ENCODE data around the gene TEX264. TPM values are rescaled to one million over a fixed set of nuclear protein-coding genes. Genes with fewer than 3 reads are reported as not detected.

The TEX264 gene, protein sequence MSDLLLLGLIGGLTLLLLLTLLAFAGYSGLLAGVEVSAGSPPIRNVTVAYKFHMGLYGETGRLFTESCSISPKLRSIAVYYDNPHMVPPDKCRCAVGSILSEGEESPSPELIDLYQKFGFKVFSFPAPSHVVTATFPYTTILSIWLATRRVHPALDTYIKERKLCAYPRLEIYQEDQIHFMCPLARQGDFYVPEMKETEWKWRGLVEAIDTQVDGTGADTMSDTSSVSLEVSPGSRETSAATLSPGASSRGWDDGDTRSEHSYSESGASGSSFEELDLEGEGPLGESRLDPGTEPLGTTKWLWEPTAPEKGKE
- total RNA-seq (10 to 100 TPM; 24.9 to 25.9 TPM), total RNA-seq (6.9 to 56.0 (median 38.4) reads per million in 172 experiments)
- polyA plus RNA-seq (2013, experiment 1 of 2), result 61.0 TPM
- polyA plus RNA-seq (2013, experiment 2 of 2), result 57.0 TPM

DNA sequence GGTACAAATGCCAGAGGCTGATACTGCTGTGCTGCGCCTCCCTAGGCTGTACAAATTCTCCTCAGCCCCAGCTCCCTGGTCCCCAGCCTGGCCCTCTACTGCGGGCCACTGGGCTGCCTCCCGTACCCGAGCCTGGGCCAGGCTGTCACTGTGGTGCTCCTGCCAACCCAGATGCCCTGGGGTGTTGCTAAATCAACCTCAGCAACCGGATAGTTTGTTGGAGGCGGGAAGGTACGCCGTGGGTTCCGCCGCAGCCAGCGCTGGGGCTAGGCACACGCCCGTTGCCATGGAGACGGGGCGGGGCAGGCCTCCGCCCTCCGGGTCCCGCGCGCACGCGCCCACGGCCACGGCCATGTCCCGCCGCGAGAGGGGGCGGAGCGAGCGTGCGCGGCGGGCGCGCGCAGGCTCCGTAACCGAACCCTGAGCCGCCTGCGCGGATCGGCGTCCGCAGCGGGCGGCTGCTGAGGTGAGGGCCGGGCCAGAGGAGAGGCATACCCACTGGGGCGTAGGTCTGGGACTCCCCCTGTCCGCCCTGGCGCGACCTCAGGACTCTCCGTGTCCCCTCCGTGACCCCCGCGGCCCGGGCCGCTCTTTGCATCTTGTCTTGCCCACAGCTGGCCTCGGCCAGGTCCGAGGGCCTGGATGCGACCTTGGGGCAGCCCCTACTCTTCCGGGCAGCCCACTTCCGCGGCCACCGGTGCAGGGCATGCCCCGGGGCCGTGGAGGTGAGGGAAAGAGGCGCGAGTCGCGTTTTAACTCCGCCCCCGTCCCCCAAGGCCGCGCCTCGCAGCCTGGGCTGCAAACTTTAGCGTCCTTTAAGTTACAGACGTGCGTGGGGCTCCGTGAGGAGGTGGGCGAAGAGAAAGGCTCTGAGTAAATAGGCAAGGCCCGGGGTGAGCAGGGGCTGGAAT is at the start of gene TEX264:
Gene TEX264 (plus strand): TSS at position 430 of the 911 bp plus-strand sequence. CDS start 3,053 bp downstream, outside the sequence.
- Mint-ChIP-seq H3K4me1 (ENCODE audit: low read depth) (peaks cover 80% of the 10 kb centered on the region), H3K27ac (peak within 1 kb of the TSS; percentile 97), H3K9me3 (no peaks in the 10 kb centered on the region), H3K4me3 (peak within 1 kb of the TSS; percentile 94), H3K27me3 (no peaks in the 10 kb centered on the region), H3K36me3 (ENCODE audit: low read depth) (peaks cover 36% of the 10 kb centered on the region)
- H3K27me3 ChIP-seq (ENCODE audit: control insufficient read depth in 1 of 2, insufficient read depth in 2 of 2, low read length in 2 of 2), result no peaks in the 10 kb centered on the region
- DNase-seq, result peak; percentile 88 to 100 (median 95)
- intact Hi-C loops (cut with DNase I, micrococcal nuclease), result loop anchor here (1.0 to 5.0 kb wide), 5 partner anchors 15 to 1304 kb away; partner anchors contain the start of genes C3orf18 (in 1 of the 2), DUSP7 (in 1 of the 2), HEMK1 (in 1 of the 2) and MANF (in 1 of the 2)
- H3K27ac ChIP-seq (ENCODE audit: low read depth in 1 of 2, low read length in 2 of 2), result peak within 1 kb of the TSS; percentile 83 to 91
- H3K9me3 ChIP-seq (ENCODE audit: control insufficient read depth in 1 of 2, insufficient read depth in 1 of 2, low read length in 2 of 2), result no peaks in the 10 kb centered on the region
- CTCF ChIA-PET, result interaction anchor here (1.4 to 7.5 kb wide), 6 partner anchors 10 to 1055 kb away, joined by 4 to 113 read pairs (median 11); partner anchors contain the start of gene DCAF1
- peak; percentile 75 for ATAC-seq (ENCODE audit: poor library complexity)
- peak within 1 kb of the TSS; percentile 98 for H3K4me3 ChIP-seq (ENCODE audit: low read length)
- TF ChIP-seq, protein P1, sequence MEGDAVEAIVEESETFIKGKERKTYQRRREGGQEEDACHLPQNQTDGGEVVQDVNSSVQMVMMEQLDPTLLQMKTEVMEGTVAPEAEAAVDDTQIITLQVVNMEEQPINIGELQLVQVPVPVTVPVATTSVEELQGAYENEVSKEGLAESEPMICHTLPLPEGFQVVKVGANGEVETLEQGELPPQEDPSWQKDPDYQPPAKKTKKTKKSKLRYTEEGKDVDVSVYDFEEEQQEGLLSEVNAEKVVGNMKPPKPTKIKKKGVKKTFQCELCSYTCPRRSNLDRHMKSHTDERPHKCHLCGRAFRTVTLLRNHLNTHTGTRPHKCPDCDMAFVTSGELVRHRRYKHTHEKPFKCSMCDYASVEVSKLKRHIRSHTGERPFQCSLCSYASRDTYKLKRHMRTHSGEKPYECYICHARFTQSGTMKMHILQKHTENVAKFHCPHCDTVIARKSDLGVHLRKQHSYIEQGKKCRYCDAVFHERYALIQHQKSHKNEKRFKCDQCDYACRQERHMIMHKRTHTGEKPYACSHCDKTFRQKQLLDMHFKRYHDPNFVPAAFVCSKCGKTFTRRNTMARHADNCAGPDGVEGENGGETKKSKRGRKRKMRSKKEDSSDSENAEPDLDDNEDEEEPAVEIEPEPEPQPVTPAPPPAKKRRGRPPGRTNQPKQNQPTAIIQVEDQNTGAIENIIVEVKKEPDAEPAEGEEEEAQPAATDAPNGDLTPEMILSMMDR (IDR thresholded peaks at IDR 0.05), result no peak
- H3K36me3 ChIP-seq (ENCODE audit: insufficient read depth, low read length), result peaks cover 18% of the 10 kb centered on the region
- POLR2A ChIA-PET, result interaction anchor here (1.2 to 8.2 kb wide), 8 partner anchors 8 to 286 kb away, joined by 3 to 121 read pairs (median 8); partner anchors contain the start of genes DCAF1, MANF and RAD54L2
- H3K4me1 ChIP-seq (ENCODE audit: insufficient read depth, low read length), result peaks cover 67% of the 10 kb centered on the region

DNA sequence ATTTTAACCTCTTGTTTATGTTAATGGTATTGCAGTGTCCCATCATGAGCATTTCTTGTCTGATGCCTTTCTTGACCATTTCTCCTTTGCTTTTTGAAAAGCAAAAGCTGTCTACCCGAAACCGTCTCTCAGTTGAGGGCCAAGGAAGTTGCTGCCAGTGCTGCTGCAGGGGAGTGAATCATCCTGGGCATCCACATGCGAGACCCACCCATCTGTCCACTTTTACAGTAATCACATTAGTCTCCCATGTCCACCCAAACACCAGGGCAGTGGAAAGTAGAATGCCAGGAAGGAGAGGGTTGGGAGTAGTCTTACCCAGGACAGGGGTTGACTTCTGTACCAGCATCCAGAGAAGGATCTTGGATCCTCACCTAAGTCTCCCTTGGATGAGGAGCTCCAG is 48.6 kb upstream of the TEX264 start:
- H3K36me3 Mint-ChIP-seq (ENCODE audit: low read depth), result peaks cover 28% of the 10 kb centered on the region
- intact Hi-C loops (cut with DNase I, micrococcal nuclease), result no loop called here

DNA sequence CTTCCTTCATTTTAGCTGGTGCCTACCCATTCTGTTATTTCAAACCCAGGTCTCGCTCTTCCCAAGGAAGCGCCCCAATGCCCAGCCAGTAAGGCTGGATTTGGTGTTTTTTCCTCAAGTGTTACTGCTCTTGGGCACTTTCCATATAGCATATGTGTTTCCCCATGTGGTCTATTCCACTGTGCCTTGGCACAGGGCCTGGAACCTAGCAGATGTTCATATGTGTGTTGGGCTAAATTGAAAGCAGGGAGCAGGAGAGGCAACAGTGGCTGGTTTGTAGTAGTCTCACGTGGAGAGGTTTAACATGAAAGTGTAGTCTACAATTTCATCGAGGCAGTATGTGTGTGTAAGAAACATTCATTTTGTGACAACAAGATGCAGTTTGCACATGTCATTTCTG is 48.2 kb upstream of the TEX264 start:
- Mint-ChIP-seq H3K27ac (peak overlapping the region; percentile 0), H3K27me3 (no peaks in the 10 kb centered on the region), H3K9me3 (no peaks in the 10 kb centered on the region), H3K4me1 (ENCODE audit: low read depth) (peaks cover 34% of the 10 kb centered on the region), H3K36me3 (ENCODE audit: low read depth) (peaks cover 32% of the 10 kb centered on the region), H3K4me3 (no peak overlapping the region)
- Histone ChIP-seq H3K9me3 (ENCODE audit: control insufficient read depth in 1 of 2, insufficient read depth in 1 of 2, low read length in 2 of 2) (no peaks in the 10 kb centered on the region), H3K4me1 (ENCODE audit: insufficient read depth, low read length) (no peaks in the 10 kb centered on the region), H3K27ac (ENCODE audit: low read depth in 1 of 2, low read length in 2 of 2) (no peak overlapping the region), H3K36me3 (ENCODE audit: insufficient read depth, low read length) (peaks cover 7% of the 10 kb centered on the region), H3K4me3 (ENCODE audit: low read length) (no peak overlapping the region), H3K27me3 (ENCODE audit: control insufficient read depth in 1 of 2, insufficient read depth in 2 of 2, low read length in 2 of 2) (no peaks in the 10 kb centered on the region)
- ChIA-PET POLR2A (no interaction called here), CTCF (no interaction called here)
- TF ChIP-seq, protein P1 (IDR thresholded peaks at IDR 0.05), result no peak
- ATAC-seq (ENCODE audit: poor library complexity) (no peak), DNase-seq (no peak)
- intact Hi-C loops (cut with DNase I, micrococcal nuclease), result no loop called here

More for the DNA sequence above, 48.6 kb upstream of the TEX264 start:
- Mint-ChIP-seq H3K27ac (peak overlapping the region; percentile 0), H3K4me1 (ENCODE audit: low read depth) (peaks cover 35% of the 10 kb centered on the region), H3K4me3 (no peak overlapping the region), H3K27me3 (no peaks in the 10 kb centered on the region), H3K9me3 (no peaks in the 10 kb centered on the region)
- POLR2A ChIA-PET, result no interaction called here
- no peak for ATAC-seq (ENCODE audit: poor library complexity)
- no peak overlapping the region for H3K27ac ChIP-seq (ENCODE audit: low read depth in 1 of 2, low read length in 2 of 2)
- TF ChIP-seq, protein P1 (IDR thresholded peaks at IDR 0.05), result no peak
- peaks cover 2% of the 10 kb centered on the region for H3K36me3 ChIP-seq (ENCODE audit: insufficient read depth, low read length)
- H3K9me3 ChIP-seq (ENCODE audit: control insufficient read depth in 1 of 2, insufficient read depth in 1 of 2, low read length in 2 of 2), result no peaks in the 10 kb centered on the region
- H3K27me3 ChIP-seq (ENCODE audit: control insufficient read depth in 1 of 2, insufficient read depth in 2 of 2, low read length in 2 of 2), result no peaks in the 10 kb centered on the region
- DNase-seq, result no peak
- no peaks in the 10 kb centered on the region for H3K4me1 ChIP-seq (ENCODE audit: insufficient read depth, low read length)
- CTCF ChIA-PET, result no interaction called here
- no peak overlapping the region for H3K4me3 ChIP-seq (ENCODE audit: low read length)
